ENCODE results near the gene ANKRD34B. TPM values are rescaled to one million over a fixed set of nuclear protein-coding genes. Genes with fewer than 3 reads are reported as not detected.

The ANKRD34B gene
- total RNA-seq, 1 experiment from 2014 or later: not detected

GRCh38 chr5:80615266-80615914 is 45.3 kb upstream of the ANKRD34B start:
- ChIA-PET RAD21 (ENCODE audit: low non-redundant PET in 1 of 2, low total read pairs in 2 of 2, uncharacterized antibody in 2 of 2, unreplicated experiment in 2 of 2) (no interaction called here), CTCF (no interaction called here), POLR2A (no interaction called here)

More at GRCh38 chr5:80615266-80615914, 45.3 kb upstream of the ANKRD34B start:
- Histone ChIP-seq H3K36me3 (ENCODE audit: control insufficient read depth in 1 of 2, insufficient read depth in 2 of 2, low read length in 2 of 2) (no peaks in the 10 kb centered on the region), H3K27me3 (ENCODE audit: insufficient read depth, low read length) (no peaks in the 10 kb centered on the region), H3K4me1 (ENCODE audit: control insufficient read depth in 1 of 2, insufficient read depth in 2 of 2, low read length in 2 of 2) (no peaks in the 10 kb centered on the region), H3K4me2 (ENCODE audit: low read length) (no peak overlapping the region), H3K9me3 (ENCODE audit: control insufficient read depth in 1 of 2, insufficient read depth in 1 of 2, low read depth in 1 of 2, low read length in 2 of 2) (no peaks in the 10 kb centered on the region), H3K9ac (ENCODE audit: low read length) (no peak overlapping the region), H3K27ac (ENCODE audit: low read depth, low read length) (no peak overlapping the region), H3K4me3 (replicated peaks in 1 of 2; ENCODE audit: low read depth in 1 of 2, low read length in 2 of 2) (no peak overlapping the region), H4K20me1 (ENCODE audit: insufficient read depth) (no peaks in the 10 kb centered on the region), H3K9me2 (ENCODE audit: insufficient read depth) (no peaks in the 10 kb centered on the region), H2AFZ (ENCODE audit: low read depth, low read length, poor library complexity, severe bottlenecking) (no peak overlapping the region), H3K79me2 (ENCODE audit: insufficient read depth, low read length) (no peaks in the 10 kb centered on the region)
- intact Hi-C loops (cut with micrococcal nuclease): no loop called here
- DNase-seq (ENCODE audit: low read depth, low spot score) (no peak), ATAC-seq (no peak)
- TF ChIP-seq YY1 (IDR thresholded peaks at IDR 0.05; ENCODE audit: extremely low read depth, insufficient replicate concordance, low read depth, low read length) (no peak), EGR1 (IDR thresholded peaks at IDR 0.05; ENCODE audit: low read depth) (no peak), POLR2AphosphoS5 (IDR thresholded peaks at IDR 0.05; ENCODE audit: low read depth, low read length) (no peak), CTCF (IDR thresholded peaks at IDR 0.05 in 2 of 3, conservative IDR thresholded peaks at IDR 0.05 in 1 of 3; ENCODE audit: borderline replicate concordance in 1 of 3, insufficient read depth in 1 of 3, low read depth in 2 of 3, low read length in 2 of 3) (no peak), RAD21 (IDR thresholded peaks at IDR 0.05; ENCODE audit: low read depth) (no peak), FOSL1 (IDR thresholded peaks at IDR 0.05; ENCODE audit: low read depth) (no peak), MAX (IDR thresholded peaks at IDR 0.05) (no peak), TCF7L2 (IDR thresholded peaks at IDR 0.05; ENCODE audit: borderline replicate concordance, extremely low read depth, insufficient read depth, insufficient read length) (no peak), POLR2A (IDR thresholded peaks at IDR 0.05; ENCODE audit: borderline replicate concordance, extremely low read depth, insufficient read depth, insufficient read length) (no peak), JUND (IDR thresholded peaks at IDR 0.05) (no peak), SP1 (IDR thresholded peaks at IDR 0.05; ENCODE audit: low read depth) (no peak), ZBTB33 (IDR thresholded peaks at IDR 0.05; ENCODE audit: extremely low read depth, insufficient replicate concordance, low read length) (no peak), ZFX (IDR thresholded peaks at IDR 0.05) (no peak), SRF (IDR thresholded peaks at IDR 0.05; ENCODE audit: low read depth) (no peak), CBX3 (IDR thresholded peaks at IDR 0.05; ENCODE audit: low read depth) (no peak), REST (IDR thresholded peaks at IDR 0.05; ENCODE audit: low read depth) (no peak), EZH2phosphoT487 (IDR thresholded peaks at IDR 0.05; ENCODE audit: borderline replicate concordance) (no peak), EZH2 (IDR thresholded peaks at IDR 0.05) (no peak), CEBPB (IDR thresholded peaks at IDR 0.05; ENCODE audit: low read depth) (no peak)
- BruUV-seq (replicated peaks): no TSS peak

All from HCT116 (cell line).